ENCODE data around the gene KLK3. TPM values are rescaled to one million over a fixed set of nuclear protein-coding genes. Genes with fewer than 3 reads are reported as not detected.

KLK3 gene
- 0.09 TPM in 1 of 2 replicates, not detected in the other for total RNA-seq

GRCh38 chr19:50854636-50855410, at the start of gene KLK3:
Gene KLK3, plus strand, starts transcription at chr19:50854915. Its CDS starts 41 bp downstream, at chr19:50854956.

GRCh38 chr19:50823389-50824042, 31.2 kb upstream of the KLK3 start, which contains the start of gene KLK1:
Gene KLK1, minus strand, starts transcription at chr19:50823787. Its CDS starts 39 bp downstream, at chr19:50823748.

GRCh38 chr19:50833117-50833801, 21.5 kb upstream of the KLK3 start, which contains the start of gene KLK15:
Gene KLK15, minus strand, starts transcription at chr19:50833574. Its CDS starts 2,082 bp downstream, at chr19:50831492.

GRCh38 chr19:50873056-50873455, 18.3 kb downstream of the KLK3 start, which contains the start of gene KLK2:
Gene KLK2, plus strand, starts transcription at chr19:50873439. Its CDS starts 35 bp downstream, at chr19:50873474.

Other genes starting within 250 kb of the KLK3 start
- not detected in 2 replicates for gene SYT3, start 215.0 kb upstream of the KLK3 start, total RNA-seq
- not detected in 2 replicates for gene C19orf81, start 205.5 kb upstream of the KLK3 start, total RNA-seq
- gene SHANK1, start 135.1 kb upstream of the KLK3 start, total RNA-seq, result 0.60 and 3.3 TPM in 2 replicates
- 21.3 and 46.3 TPM in 2 replicates for gene CLEC11A, start 131.6 kb upstream of the KLK3 start, total RNA-seq
- not detected in 2 replicates for gene GPR32, start 84.5 kb upstream of the KLK3 start, total RNA-seq
- gene ACP4, start 64.5 kb upstream of the KLK3 start, total RNA-seq, result not detected in 2 replicates
- not detected in 2 replicates for gene KLK1, start 31.1 kb upstream of the KLK3 start, total RNA-seq
- 0.09 TPM in 1 of 2 replicates, not detected in the other for gene KLK15, start 21.3 kb upstream of the KLK3 start, total RNA-seq
- gene KLK2, start 18.5 kb downstream of the KLK3 start, total RNA-seq, result not detected in 2 replicates
- not detected in 2 replicates for gene KLK4, start 56.5 kb downstream of the KLK3 start, total RNA-seq
- gene KLK5, start 98.1 kb downstream of the KLK3 start, total RNA-seq, result 0.34 TPM in 1 of 2 replicates, not detected in the other
- gene KLK6, start 114.7 kb downstream of the KLK3 start, total RNA-seq, result not detected in 2 replicates
- not detected in 2 replicates for gene KLK7, start 129.0 kb downstream of the KLK3 start, total RNA-seq
- not detected in 2 replicates for gene KLK8, start 146.7 kb downstream of the KLK3 start, total RNA-seq
- not detected in 2 replicates for gene KLK10, start 164.8 kb downstream of the KLK3 start, total RNA-seq
- gene KLK11, start 171.7 kb downstream of the KLK3 start, total RNA-seq, result 0.17 TPM in 1 of 2 replicates, not detected in the other
- not detected in 2 replicates for gene KLK12, start 180.1 kb downstream of the KLK3 start, total RNA-seq
- gene KLK13, start 210.2 kb downstream of the KLK3 start, total RNA-seq, result not detected in 2 replicates
- not detected in 2 replicates for gene KLK14, start 228.0 kb downstream of the KLK3 start, total RNA-seq